K562 (cell line): Measurements from ENCODE around the gene ALS2CL. TPM values are rescaled to one million over a fixed set of nuclear protein-coding genes. Genes with fewer than 3 reads are reported as not detected.

Experiments
- ATAC-seq: fragments of 200-7000 bp; cut with Tn5 transposase; 3 replicates; pipeline ENCODE4 v1.9.1; 2020; ENCODE audit warnings: moderate library complexity
- BruUV-seq: library from RNA; stranded (reverse); fragments of 400-500 nt; replicated peaks from 2 replicates; lab custom pipeline; 2021; lab: Mats Ljungman, UMichigan
- CTCF ChIA-PET: fragments of 300-600 bp; formaldehyde crosslinking; extraction: SDS; loops from one replicate; lab custom pipeline; 2021; ENCODE audit warnings: low intra/inter-chr PET ratio; lab: Yijun Ruan, JAX
- POLR2A ChIA-PET: fragments of 300-600, 350-650 bp; sonication (Branson Sonifier 250); formaldehyde crosslinking; extraction: SDS; loops from one replicate; lab custom pipeline; 2021; ENCODE audit warnings: antibody characterized with exemption, inconsistent platforms; lab: Yijun Ruan, JAX
- DNase-seq, 4 experiments: peaks; one replicate each; pipeline versions ENCODE4 v3.0.0 to v3.0.0-alpha.2; 2011 to 2018; ENCODE audit warnings: low spot score in 3 of 4, mixed read lengths in 3 of 4; ENCODE audit errors: extremely low read depth in 1 of 4
- FAIRE-seq: peaks from 2 replicates; lab custom pipeline; 2011; peaks lifted over from hg19 to GRCh38; lab: Jason Lieb, UNC
- H2AFZ ChIP-seq: 2 replicates; pipeline ENCODE4 v1.6.0; 2011; ENCODE audit warnings: low read depth, low read length, control low read depth, inconsistent platforms
- H3K27ac ChIP-seq: fragments of 200-600 bp; 3 replicates; pipeline ENCODE4 v1.8.0; 2011; ENCODE audit warnings: low read depth, mild to moderate bottlenecking, control low read depth, inconsistent platforms, low read length, moderate library complexity, mixed read lengths; ENCODE audit errors: extremely low read depth
- H3K27me3 ChIP-seq, 2 experiments: fragments of 300-600 bp in 1 of 2; 2 replicates in 1 of 2; 3 replicates in 1 of 2; pipeline versions ENCODE4 v1.6.0 to v1.8.0; 2011; ENCODE audit warnings: inconsistent platforms in 2 of 2, low read length in 2 of 2, mild to moderate bottlenecking in 1 of 2, mixed read lengths in 1 of 2, moderate library complexity in 1 of 2; ENCODE audit not compliant: control insufficient read depth in 2 of 2, insufficient read depth in 2 of 2
- H3K36me3 ChIP-seq: fragments of 300-600 bp; 3 replicates; pipeline ENCODE4 v1.8.0; 2011; ENCODE audit warnings: mild to moderate bottlenecking, low read length, inconsistent platforms; ENCODE audit not compliant: control insufficient read depth, insufficient read depth
- H3K4me1 ChIP-seq, 2 experiments: fragments of 200-600 bp in 1 of 2; replicated peaks in 1 of 2; 2 replicates in 1 of 2; 3 replicates in 1 of 2; pipeline versions ENCODE4 v1.5.1 to v1.8.0; 2011; ENCODE audit warnings: inconsistent platforms in 2 of 2, low read length in 2 of 2, mild to moderate bottlenecking in 1 of 2, mixed read lengths in 1 of 2, moderate library complexity in 1 of 2; ENCODE audit not compliant: control insufficient read depth in 2 of 2, insufficient read depth in 2 of 2
- H3K4me2 ChIP-seq: 2 replicates; pipeline ENCODE4 v1.6.1; 2011; ENCODE audit warnings: low read length, control low read depth, inconsistent platforms, mixed read lengths; ENCODE audit not compliant: insufficient read depth
- H3K4me3 ChIP-seq: fragments of 200-600 bp; sonication (generic), shearing (Covaris generic); 2 replicates; pipeline ENCODE4 v1.5.1; 2016; ENCODE audit warnings: control low read depth, inconsistent platforms
- H3K79me2 ChIP-seq: fragments of 200-600 bp; 3 replicates; pipeline ENCODE4 v1.8.0; 2011; ENCODE audit warnings: low read length, inconsistent platforms; ENCODE audit not compliant: control insufficient read depth, insufficient read depth
- H3K9ac ChIP-seq, 2 experiments: 2 replicates each; pipeline versions ENCODE4 v1.6.0 to v1.6.1; 2011; ENCODE audit warnings: low read depth in 2 of 2, low read length in 2 of 2, control low read depth in 1 of 2, inconsistent platforms in 1 of 2, mild to moderate bottlenecking in 1 of 2, mixed read lengths in 1 of 2; ENCODE audit not compliant: insufficient read depth in 1 of 2
- H3K9me1 ChIP-seq: one replicate; pipeline ENCODE4 v1.6.0; 2011; ENCODE audit warnings: inconsistent platforms, mild to moderate bottlenecking, low read length, moderate library complexity; ENCODE audit not compliant: control insufficient read depth, insufficient read depth
- H3K9me3 ChIP-seq: replicated peaks from 2 replicates; pipeline ENCODE4 v1.5.1; 2011; ENCODE audit warnings: low read depth, low read length, inconsistent platforms; ENCODE audit not compliant: control insufficient read depth, insufficient read depth
- H4K20me1 ChIP-seq: replicated peaks from 2 replicates; pipeline ENCODE4 v1.6.1; 2011; ENCODE audit warnings: low read length, inconsistent platforms, mixed read lengths; ENCODE audit not compliant: control insufficient read depth, insufficient read depth
- ATF6 ChIP-seq: sonication (generic); formaldehyde crosslinking; IDR thresholded peaks from 2 replicates; pipeline ENCODE4 v1.4.0; 2020; ENCODE audit warnings: mild to moderate bottlenecking, missing genetic modification reagents
- KLF6 ChIP-seq: fragments of 250-450 bp; sonication (Bioruptor Pico); IDR thresholded peaks from 2 replicates; pipeline ENCODE4 v1.4.0; 2020; ENCODE audit warnings: mild to moderate bottlenecking, moderate library complexity, borderline replicate concordance
- MTA1 ChIP-seq: fragments of 450-650 bp; IDR thresholded peaks from 2 replicates; pipeline ENCODE4 v1.6.1; 2017; ENCODE audit warnings: borderline replicate concordance
- NR3C1 ChIP-seq: sonication (generic); formaldehyde crosslinking; IDR thresholded peaks from 2 replicates; pipeline ENCODE4 v1.8.1; 2022; ENCODE audit warnings: missing genetic modification reagents
- PPARD ChIP-seq: fragments of 250-450 bp; sonication (Bioruptor Pico); IDR thresholded peaks from 2 replicates; pipeline ENCODE4 v1.8.0; 2022; ENCODE audit warnings: inconsistent platforms, mild to moderate bottlenecking, moderate library complexity
- SRSF9 ChIP-seq: fragments of 200-400 bp; formaldehyde crosslinking; IDR thresholded peaks from 2 replicates; pipeline ENCODE4 v1.6.1; 2017; ENCODE audit warnings: low read depth, low read length, borderline replicate concordance
- ZNF311 ChIP-seq: fragments of 250-450 bp; sonication (Bioruptor Pico); IDR thresholded peaks from 2 replicates; pipeline ENCODE4 v1.4.0; 2020; ENCODE audit warnings: mild to moderate bottlenecking, moderate library complexity
- ZNF717 ChIP-seq: fragments of 250-450 bp; sonication (Bioruptor Pico); IDR thresholded peaks from 2 replicates; pipeline ENCODE4 v1.5.0; 2021
- WGBS: fragments of 100-300 bp; shearing (Covaris generic); methylation state at CpG from one replicate; pipeline ENCODE4 v1.1.6; 2016; ENCODE audit warnings: low coverage, mixed read lengths; ENCODE audit not compliant: insufficient coverage; ENCODE audit errors: missing lambda C conversion rate; 5-methylcytosine and 5-hydroxymethylcytosine counted together
- in situ Hi-C: fragments of 300-500 bp; cut with MboI; formaldehyde crosslinking; loops from 4 replicates; pipeline ENCODE4 v1.15.0; 2018; ENCODE audit warnings: inconsistent platforms, mixed read lengths
- intact Hi-C: fragments of 100-400 bp; cut with micrococcal nuclease; formaldehyde crosslinking; loops from 2 replicates; pipeline ENCODE4 v1.14.2; 2022
- polyA plus RNA-seq, 8 experiments: library from polyadenylated mRNA; depleted of rRNA in 4 of 8; stranded (reverse) in 5 of 8; unstranded in 3 of 8; fragments of >200 nt; fragmentation: Nextera tagmentation in 2 of 8; fragmentation: Illumina TruSeq in 1 of 8; extraction: Ambion mirVana in 2 of 8; extraction: Trizol in 1 of 8; gene quantifications; 2 replicates each; pipeline versions ENCODE4 v1.2.1 to v1.2.3, GENCODE V29; 2011 to 2014; ENCODE audit warnings: inconsistent platforms in 1 of 8, missing spikeins in 1 of 8
- total RNA-seq, 7 experiments: library from RNA; depleted of rRNA in 6 of 7; stranded (reverse); fragments of >200 nt in 6 of 7; fragmentation: Illumina TruSeq in 2 of 7; extraction: Trizol in 2 of 7; gene quantifications; 2 replicates each; pipeline versions ENCODE4 v1.2.1 to v1.2.3, GENCODE V29; 2011 to 2021; ENCODE audit warnings: low replicate concordance in 1 of 7
- TF ChIP-seq, protein P1 (sequence below), 2 experiments: fragments of 450-650 bp in 1 of 2; sonication (generic) in 1 of 2; formaldehyde crosslinking in 1 of 2; IDR thresholded peaks; 2 replicates each; pipeline versions ENCODE4 v1.7.1 to v1.9.0; 2016 to 2022; ENCODE audit warnings: inconsistent platforms in 1 of 2, mild to moderate bottlenecking in 1 of 2, missing genetic modification reagents in 1 of 2

Gene ALS2CL
- total and polyA plus RNA-seq, 9 of the 15 experiments (the other 6 are each of a cell fraction or from before 2014, with no cell fraction given), result 0.03 to 0.13 (median 0.05) TPM; not detected in 3

- BruUV-seq, result no TSS peak
- Histone ChIP-seq H4K20me1 (peaks cover 38% of the 10 kb centered on the region), H3K4me1 (peaks cover 0 to 8% of the 10 kb centered on the region in 2 experiments; a peak in 2 of 5 replicates), H3K4me2 (no peak overlapping the region), H3K27me3 (peaks cover 7 to 53% of the 10 kb centered on the region in 2 experiments; a peak in 4 of 5 replicates), H3K27ac (no peak overlapping the region), H3K9me1 (no peaks in the 10 kb centered on the region), H3K79me2 (no peaks in the 10 kb centered on the region), H2AFZ (no peak overlapping the region), H3K9me3 (no peaks in the 10 kb centered on the region), H3K9ac (no peak overlapping the region), H3K36me3 (no peaks in the 10 kb centered on the region), H3K4me3 (no peak overlapping the region)
- WGBS, result 6% methylated on average over 19 of the region's 19 CpGs
- in situ Hi-C loops, result no loop called here
- no peak for FAIRE-seq
- no peak for ATAC-seq
- CTCF ChIA-PET, result interaction anchor here (0.9 to 2.6 kb wide), 5 partner anchors 161 to 217 kb away, joined by 3 to 27 read pairs (median 3); no protein-coding TSS in a partner anchor
- POLR2A ChIA-PET, result interaction anchor here (0.7 kb wide), 1 partner anchor 13 kb away, joined by 3 read pairs; no protein-coding TSS in a partner anchor
- intact Hi-C loops, result loop anchor here (1.0 to 10.0 kb wide), 5 partner anchors 137 to 669 kb away; no protein-coding TSS in a partner anchor
- DNase-seq, result no peak
- TF ChIP-seq MTA1 (no peak), PPARD (CRISPR knock-in tag) (no peak), SRSF9 (no peak), ATF6 (no peak), KLF6 (CRISPR knock-in tag) (no peak), ZNF311 (CRISPR knock-in tag) (no peak), NR3C1 (no peak), ZNF717 (no peak)
- TF ChIP-seq, protein P1, sequence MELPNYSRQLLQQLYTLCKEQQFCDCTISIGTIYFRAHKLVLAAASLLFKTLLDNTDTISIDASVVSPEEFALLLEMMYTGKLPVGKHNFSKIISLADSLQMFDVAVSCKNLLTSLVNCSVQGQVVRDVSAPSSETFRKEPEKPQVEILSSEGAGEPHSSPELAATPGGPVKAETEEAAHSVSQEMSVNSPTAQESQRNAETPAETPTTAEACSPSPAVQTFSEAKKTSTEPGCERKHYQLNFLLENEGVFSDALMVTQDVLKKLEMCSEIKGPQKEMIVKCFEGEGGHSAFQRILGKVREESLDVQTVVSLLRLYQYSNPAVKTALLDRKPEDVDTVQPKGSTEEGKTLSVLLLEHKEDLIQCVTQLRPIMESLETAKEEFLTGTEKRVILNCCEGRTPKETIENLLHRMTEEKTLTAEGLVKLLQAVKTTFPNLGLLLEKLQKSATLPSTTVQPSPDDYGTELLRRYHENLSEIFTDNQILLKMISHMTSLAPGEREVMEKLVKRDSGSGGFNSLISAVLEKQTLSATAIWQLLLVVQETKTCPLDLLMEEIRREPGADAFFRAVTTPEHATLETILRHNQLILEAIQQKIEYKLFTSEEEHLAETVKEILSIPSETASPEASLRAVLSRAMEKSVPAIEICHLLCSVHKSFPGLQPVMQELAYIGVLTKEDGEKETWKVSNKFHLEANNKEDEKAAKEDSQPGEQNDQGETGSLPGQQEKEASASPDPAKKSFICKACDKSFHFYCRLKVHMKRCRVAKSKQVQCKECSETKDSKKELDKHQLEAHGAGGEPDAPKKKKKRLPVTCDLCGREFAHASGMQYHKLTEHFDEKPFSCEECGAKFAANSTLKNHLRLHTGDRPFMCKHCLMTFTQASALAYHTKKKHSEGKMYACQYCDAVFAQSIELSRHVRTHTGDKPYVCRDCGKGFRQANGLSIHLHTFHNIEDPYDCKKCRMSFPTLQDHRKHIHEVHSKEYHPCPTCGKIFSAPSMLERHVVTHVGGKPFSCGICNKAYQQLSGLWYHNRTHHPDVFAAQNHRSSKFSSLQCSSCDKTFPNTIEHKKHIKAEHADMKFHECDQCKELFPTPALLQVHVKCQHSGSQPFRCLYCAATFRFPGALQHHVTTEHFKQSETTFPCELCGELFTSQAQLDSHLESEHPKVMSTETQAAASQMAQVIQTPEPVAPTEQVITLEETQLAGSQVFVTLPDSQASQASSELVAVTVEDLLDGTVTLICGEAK (IDR thresholded peaks at IDR 0.05), result no peak
- TF ChIP-seq, protein P1 (CRISPR knock-in tag; IDR thresholded peaks at IDR 0.05), result no peak
These were observed 12.5 kb upstream of the ALS2CL start for GRCh38 chr3:46705751-46706552.
